WTC11 (cell line): ENCODE measurements around the gene ADAMTS2.

ENCODE experiments used
- AR ChIP-seq: fragments of 250-450 bp; sonication (Bioruptor Pico); IDR thresholded peaks from 2 replicates; pipeline ENCODE4 v1.9.0; 2021; ENCODE audit warnings: mild to moderate bottlenecking
- ESRRA ChIP-seq: sonication (generic); formaldehyde crosslinking; IDR thresholded peaks from 2 replicates; pipeline ENCODE4 v1.8.1; 2022; ENCODE audit warnings: mild to moderate bottlenecking, missing genetic modification reagents, borderline replicate concordance
- JAZF1 ChIP-seq: fragments of 250-450 bp; sonication (Bioruptor Pico); IDR thresholded peaks from 2 replicates; pipeline ENCODE4 v1.9.0; 2021; ENCODE audit warnings: moderate library complexity, mild to moderate bottlenecking, inconsistent platforms
- JUN ChIP-seq: sonication (generic); formaldehyde crosslinking; IDR thresholded peaks from 2 replicates; pipeline ENCODE4 v1.8.0; 2023; ENCODE audit warnings: mild to moderate bottlenecking, missing genetic modification reagents
- MXD4 ChIP-seq: fragments of 250-450 bp; sonication (Bioruptor Pico); IDR thresholded peaks from 2 replicates; pipeline ENCODE4 v1.8.0; 2021; ENCODE audit warnings: mild to moderate bottlenecking, moderate library complexity, borderline replicate concordance
- MYBL2 ChIP-seq: sonication (generic); formaldehyde crosslinking; IDR thresholded peaks from 2 replicates; pipeline ENCODE4 v1.8.1; 2023; ENCODE audit warnings: mild to moderate bottlenecking, moderate library complexity, missing genetic modification reagents
- PRDM15 ChIP-seq: sonication (generic); formaldehyde crosslinking; IDR thresholded peaks from 2 replicates; pipeline ENCODE4 v1.8.0; 2022; ENCODE audit warnings: missing genetic modification reagents
- RELA ChIP-seq: sonication (generic); formaldehyde crosslinking; IDR thresholded peaks from 2 replicates; pipeline ENCODE4 v1.8.1; 2022; ENCODE audit warnings: missing genetic modification reagents, mild to moderate bottlenecking, borderline replicate concordance
- TEAD4 ChIP-seq: sonication (generic); formaldehyde crosslinking; IDR thresholded peaks from 2 replicates; pipeline ENCODE4 v1.8.0; 2022; ENCODE audit warnings: mild to moderate bottlenecking, missing genetic modification reagents
- ZNF121 ChIP-seq: sonication (generic); formaldehyde crosslinking; IDR thresholded peaks from 2 replicates; pipeline ENCODE4 v1.8.0; 2023; ENCODE audit warnings: missing genetic modification reagents
- ZNF138 ChIP-seq: sonication (generic); formaldehyde crosslinking; conservative IDR thresholded peaks from 2 replicates; pipeline ENCODE4 v1.8.1; 2022; ENCODE audit warnings: mild to moderate bottlenecking, moderate library complexity, missing genetic modification reagents
- TF ChIP-seq, protein P1 (sequence below): fragments of 200-600 bp; IDR thresholded peaks from 2 replicates; pipeline ENCODE4 v1.8.0; 2022; ENCODE audit warnings: antibody characterized with exemption
- TF ChIP-seq, protein P2 (sequence below): sonication (generic); formaldehyde crosslinking; IDR thresholded peaks from 2 replicates; pipeline ENCODE4 v1.8.1; 2023; ENCODE audit warnings: mild to moderate bottlenecking, missing genetic modification reagents, moderate library complexity
- TF ChIP-seq, protein P3 (sequence below): sonication (generic); formaldehyde crosslinking; IDR thresholded peaks from 2 replicates; pipeline ENCODE4 v1.8.1; 2023; ENCODE audit warnings: mild to moderate bottlenecking, missing genetic modification reagents, moderate library complexity

- TF ChIP-seq RELA (CRISPR knock-in tag) (no peak), PRDM15 (no peak), MXD4 (CRISPR knock-in tag) (no peak), JUN (no peak), ZNF121 (CRISPR knock-in tag) (no peak), AR (CRISPR knock-in tag) (no peak), ZNF138 (CRISPR knock-in tag) (no peak), TEAD4 (no peak), MYBL2 (CRISPR knock-in tag) (no peak), JAZF1 (CRISPR knock-in tag) (no peak), ESRRA (CRISPR knock-in tag) (no peak)
- TF ChIP-seq, protein P1, sequence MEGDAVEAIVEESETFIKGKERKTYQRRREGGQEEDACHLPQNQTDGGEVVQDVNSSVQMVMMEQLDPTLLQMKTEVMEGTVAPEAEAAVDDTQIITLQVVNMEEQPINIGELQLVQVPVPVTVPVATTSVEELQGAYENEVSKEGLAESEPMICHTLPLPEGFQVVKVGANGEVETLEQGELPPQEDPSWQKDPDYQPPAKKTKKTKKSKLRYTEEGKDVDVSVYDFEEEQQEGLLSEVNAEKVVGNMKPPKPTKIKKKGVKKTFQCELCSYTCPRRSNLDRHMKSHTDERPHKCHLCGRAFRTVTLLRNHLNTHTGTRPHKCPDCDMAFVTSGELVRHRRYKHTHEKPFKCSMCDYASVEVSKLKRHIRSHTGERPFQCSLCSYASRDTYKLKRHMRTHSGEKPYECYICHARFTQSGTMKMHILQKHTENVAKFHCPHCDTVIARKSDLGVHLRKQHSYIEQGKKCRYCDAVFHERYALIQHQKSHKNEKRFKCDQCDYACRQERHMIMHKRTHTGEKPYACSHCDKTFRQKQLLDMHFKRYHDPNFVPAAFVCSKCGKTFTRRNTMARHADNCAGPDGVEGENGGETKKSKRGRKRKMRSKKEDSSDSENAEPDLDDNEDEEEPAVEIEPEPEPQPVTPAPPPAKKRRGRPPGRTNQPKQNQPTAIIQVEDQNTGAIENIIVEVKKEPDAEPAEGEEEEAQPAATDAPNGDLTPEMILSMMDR = no peak
- TF ChIP-seq, protein P2, sequence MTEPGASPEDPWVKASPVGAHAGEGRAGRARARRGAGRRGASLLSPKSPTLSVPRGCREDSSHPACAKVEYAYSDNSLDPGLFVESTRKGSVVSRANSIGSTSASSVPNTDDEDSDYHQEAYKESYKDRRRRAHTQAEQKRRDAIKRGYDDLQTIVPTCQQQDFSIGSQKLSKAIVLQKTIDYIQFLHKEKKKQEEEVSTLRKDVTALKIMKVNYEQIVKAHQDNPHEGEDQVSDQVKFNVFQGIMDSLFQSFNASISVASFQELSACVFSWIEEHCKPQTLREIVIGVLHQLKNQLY = no peak
- TF ChIP-seq, protein P3, sequence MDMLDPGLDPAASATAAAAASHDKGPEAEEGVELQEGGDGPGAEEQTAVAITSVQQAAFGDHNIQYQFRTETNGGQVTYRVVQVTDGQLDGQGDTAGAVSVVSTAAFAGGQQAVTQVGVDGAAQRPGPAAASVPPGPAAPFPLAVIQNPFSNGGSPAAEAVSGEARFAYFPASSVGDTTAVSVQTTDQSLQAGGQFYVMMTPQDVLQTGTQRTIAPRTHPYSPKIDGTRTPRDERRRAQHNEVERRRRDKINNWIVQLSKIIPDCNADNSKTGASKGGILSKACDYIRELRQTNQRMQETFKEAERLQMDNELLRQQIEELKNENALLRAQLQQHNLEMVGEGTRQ (CRISPR knock-in tag) = no peak
Observed at GRCh38 chr5:179188636-179189035, 156.6 kb downstream of the ADAMTS2 start.
